Measurements from ENCODE around the gene GRIA2. TPM values are rescaled to one million over a fixed set of nuclear protein-coding genes. Genes with fewer than 3 reads are reported as not detected.
"Not testable (repeated sequence)": the region's sequence is repeated elsewhere in the genome, so short reads cannot be mapped to it uniquely, and the experiment has no call there.

Gene GRIA2
- total and polyA plus RNA-seq, 2 donors (not counting 1 experiment from before 2014, with no cell fraction given) = not detected

GRCh38 chr4:157246964-157247363, 26.4 kb downstream of the GRIA2 start:
- Histone ChIP-seq H4K20me1 (ENCODE audit: control insufficient read depth, insufficient read depth, low read length, poor library complexity, severe bottlenecking) (no peaks in the 10 kb centered on the region), H3K9me3 (ENCODE audit: control extremely low read depth in 1 of 3, control insufficient read depth in 2 of 3, insufficient read depth in 1 of 3, low read length in 2 of 3) (no peaks in the 10 kb centered on the region), H3K27ac (ENCODE audit: low read length in 2 of 2) (no peak overlapping the region), H3K9ac (ENCODE audit: low read length) (no peak overlapping the region), H3K4me1 (ENCODE audit: control insufficient read depth in 2 of 2, insufficient read depth in 2 of 2, low read length in 2 of 2) (no peaks in the 10 kb centered on the region), H3K27me3 (replicated peaks in 1 of 4; ENCODE audit: control extremely low read depth in 1 of 4, control insufficient read depth in 3 of 4, insufficient read depth in 4 of 4, low read length in 3 of 4) (no peaks in the 10 kb centered on the region), H2AFZ (ENCODE audit: insufficient read depth, low read depth, low read length, poor library complexity, severe bottlenecking) (no peak overlapping the region), H3K4me2 (replicated peaks; ENCODE audit: low read depth, low read length, poor library complexity, severe bottlenecking) (no peak overlapping the region), H3K4me3 (ENCODE audit: control extremely low read depth in 1 of 5, extremely low read depth in 1 of 5, insufficient read depth in 1 of 5, low read depth in 2 of 5, low read length in 4 of 5) (no peak overlapping the region), H3K79me2 (ENCODE audit: control insufficient read depth, insufficient read depth, low read length) (no peaks in the 10 kb centered on the region), H3K36me3 (replicated peaks in 1 of 2; ENCODE audit: control extremely low read depth in 1 of 2, control insufficient read depth in 1 of 2, extremely low read depth in 1 of 2, insufficient read depth in 2 of 2, low read length in 1 of 2) (no peaks in the 10 kb centered on the region)
- ChIA-PET CTCF (no interaction called here), POLR2A (no interaction called here)
- Mint-ChIP-seq H3K27ac (no peak overlapping the region), H3K27me3 (no peaks in the 10 kb centered on the region), H3K4me1 (no peaks in the 10 kb centered on the region), H3K4me3 (no peak overlapping the region), H3K9me3 (ENCODE audit: insufficient read depth) (no peaks in the 10 kb centered on the region)
- intact Hi-C loops (cut with micrococcal nuclease) = no loop called here
- ATAC-seq (ENCODE audit: low read depth) (no peak), DNase-seq (no peak)
- TF ChIP-seq CTCF (IDR thresholded peaks at IDR 0.05) (no peak), EZH2 (IDR thresholded peaks at IDR 0.05; ENCODE audit: borderline replicate concordance, insufficient read depth, low read depth, low read length, poor library complexity, severe bottlenecking) (no peak)

- DNase-seq; H3K9me3 Mint-ChIP-seq (ENCODE audit: insufficient read depth); H3K4me1 ChIP-seq (ENCODE audit: control insufficient read depth in 2 of 2, insufficient read depth in 2 of 2, low read length in 2 of 2); H2AFZ ChIP-seq (ENCODE audit: insufficient read depth, low read depth, low read length, poor library complexity, severe bottlenecking); H3K4me3 ChIP-seq (ENCODE audit: control extremely low read depth in 1 of 5, extremely low read depth in 1 of 5, insufficient read depth in 1 of 5, low read depth in 2 of 5, low read length in 4 of 5); H3K4me1 Mint-ChIP-seq; ATAC-seq (ENCODE audit: low read depth); H4K20me1 ChIP-seq (ENCODE audit: control insufficient read depth, insufficient read depth, low read length, poor library complexity, severe bottlenecking); POLR2A ChIA-PET; H3K79me2 ChIP-seq (ENCODE audit: control insufficient read depth, insufficient read depth, low read length); H3K9ac ChIP-seq (ENCODE audit: low read length); H3K27ac ChIP-seq (ENCODE audit: low read length in 2 of 2); CTCF ChIA-PET; H3K4me3 Mint-ChIP-seq; H3K4me2 ChIP-seq (replicated peaks; ENCODE audit: low read depth, low read length, poor library complexity, severe bottlenecking); H3K27me3 Mint-ChIP-seq; H3K27ac Mint-ChIP-seq; H3K36me3 ChIP-seq (replicated peaks in 1 of 2; ENCODE audit: control extremely low read depth in 1 of 2, control insufficient read depth in 1 of 2, extremely low read depth in 1 of 2, insufficient read depth in 2 of 2, low read length in 1 of 2); intact Hi-C loops (cut with micrococcal nuclease); H3K9me3 ChIP-seq (ENCODE audit: control extremely low read depth in 1 of 3, control insufficient read depth in 2 of 3, insufficient read depth in 1 of 3, low read length in 2 of 3); H3K27me3 ChIP-seq (replicated peaks in 1 of 4; ENCODE audit: control extremely low read depth in 1 of 4, control insufficient read depth in 3 of 4, insufficient read depth in 4 of 4, low read length in 3 of 4): not testable (repeated sequence)
- whole genome bisulfite sequencing (ENCODE audit: insufficient coverage) = 80% methylated on average over 1 of the region's 6 CpGs
These were observed 37.6 kb downstream of the GRIA2 start for GRCh38 chr4:157258165-157258564.
